GM13977 (cell line): Measurements from ENCODE around the gene ATP1B1.
A peak's percentile ranks its signal among the peaks of the same experiment; 100 is the strongest.

Source experiments
- DNase-seq: peaks from one replicate; pipeline ENCODE4 v3.0.0; 2012; ENCODE audit warnings: low spot score
- in situ Hi-C: fragments of 300-500 bp; cut with MboI; formaldehyde crosslinking; loops from one replicate; pipeline ENCODE4 v1.12.0; 2022; ENCODE audit warnings: low sequenced_read_pairs, low pct_unique_long_range_greater_than_20kb, mixed read lengths, inconsistent platforms; ENCODE audit not compliant: unreplicated experiment
- TF ChIP-seq, protein P1 (sequence below): IDR thresholded peaks from 2 replicates; pipeline ENCODE4 v1.5.1; 2012; ENCODE audit warnings: mild to moderate bottlenecking, control low read depth; ENCODE audit not compliant: insufficient read depth; ENCODE audit errors: extremely low read depth, missing control alignments

ATP1B1 gene

DNA sequence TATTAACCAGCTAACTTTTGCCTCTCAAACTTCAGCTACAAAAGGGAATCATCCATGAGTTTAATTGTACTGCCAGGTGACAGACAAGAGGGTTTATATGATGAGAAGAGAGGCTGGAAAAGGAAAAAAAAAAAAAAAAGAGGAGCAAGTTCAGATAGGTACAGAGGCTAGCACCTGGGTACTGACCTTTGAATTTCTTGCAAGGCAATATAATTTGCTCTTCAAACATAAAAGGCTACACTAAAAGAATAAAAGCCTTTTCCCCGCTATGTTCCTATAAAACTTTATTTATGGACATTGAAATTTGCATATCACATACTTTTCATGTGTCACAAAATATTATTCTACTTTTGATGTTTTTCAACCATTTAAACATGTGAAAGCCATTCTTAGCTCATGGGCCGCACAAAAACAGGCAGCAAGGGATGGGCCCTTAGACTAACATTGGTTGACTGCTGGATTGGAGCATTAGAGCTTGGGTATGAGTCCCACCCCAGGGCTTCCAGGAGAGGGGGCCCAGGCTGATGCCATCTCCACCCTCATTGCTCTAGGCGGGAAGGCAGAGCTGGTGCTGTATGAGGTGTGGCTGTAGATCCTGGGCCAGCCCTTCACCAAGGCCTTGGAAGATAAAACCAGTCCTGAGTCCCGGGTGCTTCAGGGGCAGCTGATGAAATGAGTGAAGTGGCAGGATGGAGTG, 44.3 kb downstream of the ATP1B1 start:
- no peak for DNase-seq
- in situ Hi-C loops = no loop called here
- TF ChIP-seq, protein P1, sequence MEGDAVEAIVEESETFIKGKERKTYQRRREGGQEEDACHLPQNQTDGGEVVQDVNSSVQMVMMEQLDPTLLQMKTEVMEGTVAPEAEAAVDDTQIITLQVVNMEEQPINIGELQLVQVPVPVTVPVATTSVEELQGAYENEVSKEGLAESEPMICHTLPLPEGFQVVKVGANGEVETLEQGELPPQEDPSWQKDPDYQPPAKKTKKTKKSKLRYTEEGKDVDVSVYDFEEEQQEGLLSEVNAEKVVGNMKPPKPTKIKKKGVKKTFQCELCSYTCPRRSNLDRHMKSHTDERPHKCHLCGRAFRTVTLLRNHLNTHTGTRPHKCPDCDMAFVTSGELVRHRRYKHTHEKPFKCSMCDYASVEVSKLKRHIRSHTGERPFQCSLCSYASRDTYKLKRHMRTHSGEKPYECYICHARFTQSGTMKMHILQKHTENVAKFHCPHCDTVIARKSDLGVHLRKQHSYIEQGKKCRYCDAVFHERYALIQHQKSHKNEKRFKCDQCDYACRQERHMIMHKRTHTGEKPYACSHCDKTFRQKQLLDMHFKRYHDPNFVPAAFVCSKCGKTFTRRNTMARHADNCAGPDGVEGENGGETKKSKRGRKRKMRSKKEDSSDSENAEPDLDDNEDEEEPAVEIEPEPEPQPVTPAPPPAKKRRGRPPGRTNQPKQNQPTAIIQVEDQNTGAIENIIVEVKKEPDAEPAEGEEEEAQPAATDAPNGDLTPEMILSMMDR = no peak

DNA sequence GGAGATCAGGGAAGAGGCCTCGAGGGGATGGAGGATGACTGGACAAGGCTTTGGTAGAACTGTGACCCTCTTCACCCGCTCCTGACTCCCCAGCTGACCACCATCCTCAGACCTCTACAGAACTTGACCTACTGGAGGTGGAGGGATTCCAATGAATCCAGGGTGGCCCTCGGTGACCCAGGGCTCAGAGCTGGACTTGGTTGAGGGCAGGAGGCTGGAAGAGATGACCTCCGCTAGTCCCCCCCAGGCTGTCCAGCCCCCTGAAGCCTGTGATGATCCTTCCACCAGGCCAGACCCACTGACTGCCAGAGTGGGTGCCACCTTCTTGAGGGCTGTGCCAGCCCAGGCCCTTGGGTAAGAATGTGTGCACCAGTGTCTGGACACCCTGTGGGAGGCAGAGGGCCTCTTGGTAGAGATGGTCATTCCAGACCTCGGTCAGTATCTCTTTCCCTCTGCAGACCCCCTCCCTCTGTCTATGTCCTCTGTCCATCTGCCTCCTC, 44.9 kb downstream of the ATP1B1 start:
- TF ChIP-seq, protein P1 = no peak
- no peak for DNase-seq

DNA sequence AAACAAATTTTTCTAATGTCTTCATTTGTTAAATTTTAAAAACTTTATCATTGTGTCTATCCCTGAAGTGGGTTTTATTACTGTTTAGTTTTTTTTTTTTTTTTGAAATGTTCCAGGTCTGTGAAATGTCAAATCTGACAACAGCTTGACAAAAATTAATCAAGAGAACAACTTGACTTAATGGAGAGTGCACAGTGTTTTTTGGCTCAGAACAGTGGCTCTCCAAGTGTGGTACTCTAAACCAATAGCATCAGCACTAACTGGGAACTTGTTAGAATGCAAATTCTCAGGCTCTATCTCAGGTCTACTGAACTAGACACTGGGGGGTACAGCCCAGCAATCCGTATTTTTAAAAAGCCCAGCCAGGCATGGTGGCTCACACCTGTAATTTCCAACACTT, 49.2 kb downstream of the ATP1B1 start:
- no peak for DNase-seq
- TF ChIP-seq, protein P1 = no peak
- in situ Hi-C loops = no loop called here

More for the DNA sequence above, 44.9 kb downstream of the ATP1B1 start:
- in situ Hi-C loops = no loop called here

DNA sequence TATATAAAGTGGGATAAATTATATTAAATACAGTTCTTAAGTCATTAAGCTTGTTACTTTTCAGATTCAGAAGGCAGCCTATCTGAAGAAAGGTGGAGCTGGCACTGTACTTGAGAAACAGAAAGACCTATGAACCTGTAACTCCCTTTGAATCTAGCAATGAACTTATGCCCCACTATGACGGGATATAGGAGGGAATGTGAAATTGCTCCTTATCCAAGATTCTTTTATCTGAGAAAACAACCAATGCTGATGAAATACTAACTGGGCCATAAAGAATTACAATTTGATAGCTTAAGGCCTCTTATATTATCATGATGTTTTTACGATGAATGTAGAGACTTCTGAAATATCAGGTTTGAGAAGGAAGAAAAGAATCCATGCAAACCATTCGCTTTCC, 50.1 kb downstream of the ATP1B1 start:
- in situ Hi-C loops = no loop called here

DNA sequence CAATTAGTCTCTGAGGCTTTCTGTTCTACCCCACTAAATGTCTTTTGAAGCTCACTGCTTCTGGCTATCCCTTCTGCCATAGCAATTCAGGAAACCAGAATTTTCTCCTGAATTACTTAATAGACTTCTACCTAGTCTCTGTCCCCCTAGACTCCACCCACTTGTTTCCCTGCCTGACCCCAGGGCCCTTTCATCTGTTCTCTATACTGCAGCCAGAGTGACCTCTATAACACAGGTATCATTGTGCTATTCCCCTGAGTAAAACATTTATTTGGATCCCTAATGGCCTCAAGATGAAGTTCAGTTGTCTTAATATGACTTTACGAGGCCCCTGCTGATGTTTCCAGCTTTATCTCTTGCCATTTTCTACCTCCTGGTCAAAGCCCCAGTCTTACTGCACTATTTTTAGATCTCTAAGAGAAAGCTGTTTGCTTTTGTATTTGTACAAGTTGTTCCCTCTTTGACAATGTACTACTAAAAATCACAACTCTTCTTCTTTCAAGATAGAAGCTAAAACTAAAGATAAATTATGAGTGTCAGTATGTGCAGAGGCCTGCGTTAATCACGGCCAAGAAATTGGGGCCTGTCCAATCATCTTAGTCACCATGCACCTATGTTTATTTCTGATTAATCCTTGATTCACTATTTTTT, 54.5 kb downstream of the ATP1B1 start:
- no peak for DNase-seq
- TF ChIP-seq, protein P1 = no peak
- in situ Hi-C loops = no loop called here

More for the DNA sequence above, 50.1 kb downstream of the ATP1B1 start:
- no peak for DNase-seq
- TF ChIP-seq, protein P1 = no peak

DNA sequence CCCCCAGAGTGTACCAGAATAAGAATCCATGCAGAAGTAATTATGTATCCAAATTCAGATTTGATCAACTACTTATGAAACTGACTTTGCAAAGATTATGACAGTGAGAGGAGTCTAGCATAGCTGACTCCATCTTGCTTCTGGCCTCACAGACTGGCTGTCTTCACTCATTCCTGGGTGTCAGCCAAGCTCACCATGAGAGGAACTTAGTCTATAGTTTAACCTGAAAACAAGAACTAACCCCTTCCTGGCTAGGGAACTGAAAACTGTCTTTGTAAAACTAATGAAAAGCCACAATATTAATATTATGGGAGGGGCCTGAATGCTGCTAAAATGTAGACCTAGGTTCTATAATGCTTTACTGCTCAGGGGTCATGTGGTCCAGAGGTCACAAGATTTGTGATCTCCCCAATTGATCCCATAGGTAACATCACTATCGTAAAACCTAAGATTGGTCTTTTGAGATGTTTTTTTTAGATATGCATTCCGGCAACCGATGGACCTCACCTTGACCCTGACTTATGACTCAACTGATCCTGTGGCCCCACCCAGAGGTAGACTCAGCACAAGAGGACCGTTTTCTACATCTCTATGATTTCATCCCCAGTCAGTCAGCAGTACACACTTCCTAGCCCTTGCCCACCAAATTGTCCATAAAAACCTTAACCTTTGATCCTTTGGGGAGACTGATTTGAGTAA, 55.2 kb downstream of the ATP1B1 start:
- DNase-seq = no peak
- in situ Hi-C loops = no loop called here
- TF ChIP-seq, protein P1 = peak; percentile 15
